HepG2 (cell line): ENCODE results near the gene DPH5. TPM values are rescaled to one million over a fixed set of nuclear protein-coding genes. Genes with fewer than 3 reads are reported as not detected.

Source experiments
- ATAC-seq: fragments of 200-7000 bp; cut with Tn5 transposase; 3 replicates; pipeline ENCODE4 v1.9.1; 2020; ENCODE audit warnings: mild to moderate bottlenecking, moderate library complexity
- BruUV-seq: library from RNA; stranded (reverse); fragments of 400-500 nt; replicated peaks from 2 replicates; lab custom pipeline; 2021; lab: Mats Ljungman, UMichigan
- CTCF ChIA-PET: fragments of 300-600 bp; formaldehyde crosslinking; extraction: SDS; loops from one replicate; lab custom pipeline; 2021; ENCODE audit warnings: low total read pairs, inconsistent platforms, low intra/inter-chr PET ratio; lab: Yijun Ruan, JAX
- POLR2A ChIA-PET: fragments of 350-600 bp; sonication (Branson Sonifier 250); formaldehyde crosslinking; loops from one replicate; lab custom pipeline; 2020; ENCODE audit warnings: antibody characterized with exemption, inconsistent platforms; lab: Yijun Ruan, JAX
- DNase-seq: peaks from one replicate; pipeline ENCODE4 v3.0.0-alpha.2; 2015; ENCODE audit warnings: low spot score
- FAIRE-seq: peaks from 3 replicates; lab custom pipeline; 2011; peaks lifted over from hg19 to GRCh38; lab: Jason Lieb, UNC
- H2AFZ ChIP-seq: one replicate; pipeline ENCODE4 v1.6.1; 2011; ENCODE audit warnings: low read length, inconsistent platforms
- H3K27ac ChIP-seq: fragments of 300-600 bp; 3 replicates; pipeline ENCODE4 v1.8.0; 2011; ENCODE audit warnings: mixed run types, mild to moderate bottlenecking, mixed read lengths, low read length, inconsistent platforms; ENCODE audit not compliant: insufficient read depth; ENCODE audit errors: extremely low read length
- H3K27me3 ChIP-seq, 2 experiments: fragments of 200-600 bp in 1 of 2; 2 replicates in 1 of 2; 3 replicates in 1 of 2; pipeline versions ENCODE4 v1.6.0 to v1.8.0; 2011; ENCODE audit warnings: low read length in 2 of 2, mild to moderate bottlenecking in 2 of 2, moderate library complexity in 2 of 2, inconsistent platforms in 1 of 2; ENCODE audit not compliant: insufficient read depth in 2 of 2, control insufficient read depth in 1 of 2
- H3K36me3 ChIP-seq, 2 experiments: fragments of 200-600 bp in 1 of 2; replicated peaks in 1 of 2; 2 replicates in 1 of 2; 3 replicates in 1 of 2; pipeline versions ENCODE4 v1.5.1 to v1.8.0; 2011; ENCODE audit warnings: low read length in 2 of 2, inconsistent platforms in 1 of 2; ENCODE audit not compliant: insufficient read depth in 2 of 2, control insufficient read depth in 1 of 2
- H3K4me1 ChIP-seq: 2 replicates; pipeline ENCODE4 v1.5.1; 2012; ENCODE audit warnings: low read length, inconsistent platforms; ENCODE audit not compliant: insufficient read depth
- H3K4me2 ChIP-seq: 2 replicates; pipeline ENCODE4 v1.6.0; 2011; ENCODE audit warnings: low read depth, low read length, inconsistent platforms
- H3K4me3 ChIP-seq, 3 experiments: fragments of 200-600 bp in 1 of 3; sonication (generic), shearing (Covaris generic) in 1 of 3; replicated peaks in 1 of 3; 2 replicates each; pipeline ENCODE4 v1.5.1; 2011 to 2016; ENCODE audit warnings: low read length in 3 of 3, inconsistent platforms in 2 of 3, low read depth in 2 of 3, mild to moderate bottlenecking in 2 of 3, control low read depth in 1 of 3, mixed read lengths in 1 of 3; ENCODE audit not compliant: insufficient read depth in 1 of 3
- H3K79me2 ChIP-seq: one replicate; pipeline ENCODE4 v1.6.1; 2011; ENCODE audit warnings: low read length, inconsistent platforms; ENCODE audit not compliant: insufficient read depth
- H3K9ac ChIP-seq: 2 replicates; pipeline ENCODE4 v1.6.0; 2011; ENCODE audit warnings: mild to moderate bottlenecking, low read depth, low read length, inconsistent platforms; ENCODE audit not compliant: insufficient read depth
- H3K9me3 ChIP-seq: 2 replicates; pipeline ENCODE4 v1.5.1; 2012; ENCODE audit warnings: mild to moderate bottlenecking, low read length
- H4K20me1 ChIP-seq: 2 replicates; pipeline ENCODE4 v1.6.0; 2011; ENCODE audit warnings: inconsistent platforms, mild to moderate bottlenecking, low read length, moderate library complexity; ENCODE audit not compliant: insufficient read depth
- ARNT ChIP-seq: fragments of 450-650 bp; IDR thresholded peaks from 2 replicates; pipeline ENCODE4 v1.6.1; 2017
- ATF5 ChIP-seq: sonication (generic); formaldehyde crosslinking; IDR thresholded peaks from 2 replicates; pipeline ENCODE4 v1.4.0; 2020; ENCODE audit warnings: mild to moderate bottlenecking, low read depth, missing genetic modification reagents
- BRCA1 ChIP-seq: sonication (generic); formaldehyde crosslinking; IDR thresholded peaks from 2 replicates; pipeline ENCODE4 v1.4.0; 2020; ENCODE audit warnings: missing genetic modification reagents
- MEIS2 ChIP-seq: sonication (generic); formaldehyde crosslinking; IDR thresholded peaks from 2 replicates; pipeline ENCODE4 v1.9.0; 2021; ENCODE audit warnings: mild to moderate bottlenecking, missing genetic modification reagents
- NCOA5 ChIP-seq: sonication (generic); formaldehyde crosslinking; IDR thresholded peaks from 2 replicates; pipeline ENCODE4 v1.4.0; 2020; ENCODE audit warnings: missing genetic modification reagents
- NFRKB ChIP-seq: fragments of 450-650 bp; IDR thresholded peaks from 2 replicates; pipeline ENCODE4 v1.6.1; 2017
- RBM22 ChIP-seq: fragments of 200-400 bp; formaldehyde crosslinking; optimal IDR thresholded peaks from 2 replicates; pipeline ENCODE3; 2017; ENCODE audit warnings: mild to moderate bottlenecking, low read length, moderate library complexity
- THAP11 ChIP-seq: IDR thresholded peaks from 2 replicates; pipeline ENCODE4 v1.6.1; 2016; ENCODE audit warnings: missing biosample characterization, missing genetic modification reagents
- WGBS: methylation state at CpG from one replicate; pipeline ENCODE4 v1.1.6; 2017; ENCODE audit warnings: low lambda C conversion rate; 5-methylcytosine and 5-hydroxymethylcytosine counted together
- in situ Hi-C: cut with HindIII; loops from 2 replicates; pipeline ENCODE4 v1.10.0; 2017; ENCODE audit warnings: low pct_unique_long_range_greater_than_20kb; ENCODE audit not compliant: extremely low pct_ligation_motif_present
- intact Hi-C: fragments of 100-400 bp; cut with micrococcal nuclease; formaldehyde crosslinking; loops from one replicate; pipeline ENCODE4 v1.10.0; 2022; ENCODE audit not compliant: unreplicated experiment
- polyA plus RNA-seq, 8 experiments: library from polyadenylated mRNA; depleted of rRNA in 3 of 8; stranded (reverse) in 7 of 8; unstranded in 1 of 8; fragments of >200 nt; fragmentation: Illumina TruSeq in 4 of 8; extraction: Trizol in 4 of 8; gene quantifications; 2 replicates each; pipeline versions ENCODE4 v1.2.1 to v1.2.3, GENCODE V29; 2011 to 2016; ENCODE audit warnings: low read depth in 4 of 8, missing spikeins in 1 of 8, mixed read lengths in 1 of 8; ENCODE audit not compliant: insufficient read depth in 1 of 8
- total RNA-seq, 5 experiments: library from RNA; depleted of rRNA; stranded (reverse); fragments of >200 nt; fragmentation: Illumina TruSeq; extraction: Trizol; gene quantifications; 2 replicates each; pipeline ENCODE4 v1.2.3, GENCODE V29; 2016; ENCODE audit warnings: low read depth in 1 of 5

DPH5 gene
- total and polyA plus RNA-seq, 2 of the 13 experiments (the other 11 are each of a cell fraction or from before 2014, with no cell fraction given), result 53.2 to 79.6 TPM

- TF ChIP-seq BRCA1 (CRISPR knock-in tag), result no peak
- no peak for TF ChIP-seq ATF5 (CRISPR knock-in tag)
- no peak for TF ChIP-seq THAP11
- no peak for TF ChIP-seq MEIS2 (CRISPR knock-in tag)
- TF ChIP-seq ARNT, result no peak
- no peak for TF ChIP-seq NCOA5 (CRISPR knock-in tag)
Observed at GRCh38 chr1:101029184-101029583, 3.6 kb upstream of the DPH5 start (continued).

- Histone ChIP-seq H3K4me3 (no peak overlapping the region), H3K36me3 (no peaks in the 10 kb centered on the region), H3K9me3 (no peaks in the 10 kb centered on the region), H3K9ac (no peak overlapping the region), H3K4me1 (peaks cover 47% of the 10 kb centered on the region), H3K79me2 (peaks cover 28% of the 10 kb centered on the region), H3K27ac (no peak overlapping the region), H2AFZ (no peak overlapping the region), H4K20me1 (no peaks in the 10 kb centered on the region), H3K4me2 (no peak overlapping the region)
- CTCF ChIA-PET, result no interaction called here
- FAIRE-seq, result no peak
- BruUV-seq, result no TSS peak
- ATAC-seq, result no peak
- 47% methylated on average over 2 of the region's 2 CpGs for WGBS
- POLR2A ChIA-PET, result no interaction called here
- no peak for TF ChIP-seq RBM22
- no peak for TF ChIP-seq NFRKB
- TF ChIP-seq, all 625 proteins: peak for 0
- DNase-seq, result no peak
- in situ Hi-C loops (no loop called here), intact Hi-C loops (loop anchor here (5.0 kb wide), 1 partner anchor 259 kb away; no protein-coding TSS in a partner anchor)
- peaks cover 0 to 5% of the 10 kb centered on the region in 2 experiments; a peak in 1 of 5 replicates for H3K27me3 ChIP-seq
Observed at GRCh38 chr1:101028466-101028865, 2.9 kb upstream of the DPH5 start.
